GM19468 (cell line): Measurements from ENCODE around the gene SPOP.
"Not testable (repeated sequence)": the region's sequence is repeated elsewhere in the genome, so short reads cannot be mapped to it uniquely, and the experiment has no call there.

Experiments
- ATAC-seq: cut with Tn5 transposase; IDR thresholded peaks from one replicate; pipeline ENCODE4 v1.9.1; 2021; ENCODE audit warnings: mild to moderate bottlenecking, moderate library complexity, moderate number of reproducible peaks; ENCODE audit not compliant: unreplicated experiment; ENCODE audit errors: extremely low read depth

SPOP gene

GRCh38 chr17:49677933-49678847 is at the start of gene SPOP:
Gene SPOP, minus strand, starts transcription at chr17:49678097. Its CDS starts 55,287 bp downstream, at chr17:49622810.
- ATAC-seq, result no peak

DNA sequence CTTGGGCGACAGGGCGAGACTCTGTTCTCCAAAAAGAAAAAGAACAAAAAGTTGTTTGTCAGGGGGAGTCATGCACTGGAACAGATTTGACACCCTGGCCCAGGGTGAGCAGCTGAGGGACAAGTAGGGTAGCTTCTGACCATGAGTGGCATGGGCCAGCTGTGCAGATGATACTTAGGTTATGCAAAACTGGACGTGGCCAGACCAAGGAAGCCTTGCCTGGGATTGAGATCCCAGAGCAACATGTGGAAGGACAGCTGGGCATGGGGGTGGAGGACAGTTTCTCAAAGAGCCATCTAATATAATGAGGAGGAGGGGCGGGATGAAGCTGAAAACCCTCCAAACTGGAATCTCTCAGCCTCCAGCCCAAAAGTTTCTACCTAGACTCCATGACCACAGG is 49.5 kb upstream of the SPOP start:
- no peak for ATAC-seq

DNA sequence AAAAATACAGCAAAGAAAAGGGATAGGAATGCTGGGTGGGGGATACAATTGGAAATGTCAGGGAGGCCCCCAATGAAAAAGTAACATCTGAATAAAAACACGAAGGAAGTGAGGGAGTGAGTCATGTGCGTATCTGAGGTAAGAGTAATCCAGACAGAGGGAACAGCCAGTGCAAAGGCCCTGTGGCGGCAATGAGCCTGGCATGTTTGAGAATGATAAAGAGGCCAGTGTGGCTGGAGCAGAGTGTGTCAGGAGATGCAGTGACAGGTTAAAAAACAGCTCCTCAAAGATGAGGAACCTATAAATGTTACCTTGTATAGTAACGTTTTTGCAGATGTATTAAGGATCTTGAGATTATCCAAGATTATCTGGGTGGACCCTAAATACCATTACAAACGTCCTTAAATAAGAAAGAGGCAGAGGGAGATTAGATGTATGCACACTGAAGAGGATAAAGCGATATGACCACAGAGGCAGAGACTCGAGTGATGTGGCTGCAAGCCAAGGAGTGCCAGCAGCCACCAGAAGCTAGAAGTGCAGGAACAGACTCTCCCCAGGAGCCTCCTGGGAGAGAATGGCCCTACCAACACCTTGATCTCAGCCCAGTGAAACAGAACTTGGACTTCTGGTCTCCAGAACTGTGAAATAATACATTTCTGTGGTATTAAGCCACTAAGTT is 47.7 kb upstream of the SPOP start:
- ATAC-seq, result no peak

- ATAC-seq, result not testable (repeated sequence)
Measured at GRCh38 chr17:49724552-49724951, 46.7 kb upstream of the SPOP start.

DNA sequence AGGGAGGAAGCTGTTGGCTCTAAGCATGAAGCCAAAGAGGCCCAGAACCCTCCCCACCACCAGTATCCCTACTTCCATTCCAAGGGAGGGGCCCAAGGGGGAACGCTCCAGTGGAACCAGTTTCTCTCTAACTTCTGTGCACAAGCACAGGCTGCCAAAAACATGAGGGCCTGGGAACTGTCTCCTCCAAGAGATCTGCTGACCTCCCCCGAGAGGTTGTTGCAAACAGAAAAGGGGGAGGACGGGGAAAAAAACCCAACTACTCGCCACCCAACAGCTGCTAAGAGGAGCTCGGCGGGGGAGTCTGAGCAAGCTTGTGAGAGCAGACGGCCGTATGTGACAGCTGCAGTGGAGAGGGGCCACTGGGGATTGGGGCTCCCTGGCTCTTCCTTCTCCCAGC is 45.5 kb upstream of the SPOP start:
- no peak for ATAC-seq

- no peak for ATAC-seq
Measured at GRCh38 chr17:49722066-49722465, 44.2 kb upstream of the SPOP start.

DNA sequence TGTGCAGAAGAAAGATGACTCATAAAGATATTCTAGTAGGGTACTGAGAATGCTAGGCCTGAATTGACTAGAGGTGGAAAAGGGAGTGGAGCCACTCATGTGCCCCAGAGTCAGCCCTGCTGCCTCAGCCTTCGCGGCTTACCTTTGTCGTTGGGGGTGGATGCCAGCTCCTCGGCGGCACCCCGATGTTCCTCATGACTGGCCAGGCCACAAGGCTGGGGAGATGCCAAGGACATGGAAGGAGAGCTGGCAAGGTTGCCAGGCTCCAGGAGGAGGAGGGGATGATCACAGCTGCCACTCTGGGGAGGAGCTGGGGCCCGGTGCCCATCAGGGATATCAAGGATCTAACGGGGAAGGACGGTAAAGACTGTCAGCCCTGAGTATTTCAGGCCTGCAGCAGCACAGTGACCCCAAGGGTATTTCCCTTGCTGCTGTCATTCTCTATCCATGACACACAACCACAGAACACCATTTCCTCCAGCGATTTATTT is 39.5 kb upstream of the SPOP start:
- no peak for ATAC-seq

DNA sequence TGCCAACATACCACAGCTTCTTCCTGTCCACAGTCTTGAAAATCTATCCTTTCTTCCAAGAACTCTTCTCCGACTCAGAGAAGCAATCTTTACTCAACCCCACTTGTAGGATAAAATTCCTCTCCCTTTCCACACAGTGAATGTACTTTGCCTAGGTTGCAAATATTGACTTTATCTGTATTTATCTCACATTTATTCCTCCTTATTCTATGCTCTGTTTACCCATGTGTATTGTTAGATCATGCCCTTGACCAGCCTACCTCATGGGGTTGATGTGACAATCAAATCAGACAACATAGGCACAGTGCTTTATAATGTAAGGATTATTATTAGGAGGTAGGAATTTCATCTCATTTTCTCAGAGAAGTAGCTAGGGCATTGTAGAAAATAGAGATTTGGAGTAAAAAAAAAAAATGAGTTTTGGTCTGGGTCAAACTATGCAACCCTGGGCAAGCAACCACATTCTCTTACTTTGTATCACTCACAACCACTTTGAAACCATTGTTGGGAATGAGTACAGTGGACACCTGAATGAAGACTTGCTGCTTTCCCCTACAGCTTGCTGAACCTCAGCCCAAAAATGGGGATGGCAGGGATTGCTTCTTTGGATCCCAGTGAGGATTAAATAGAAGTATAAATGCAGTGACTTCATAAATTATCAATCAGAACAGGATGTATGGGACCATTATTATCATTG is 38.9 kb upstream of the SPOP start:
- ATAC-seq, result no peak

DNA sequence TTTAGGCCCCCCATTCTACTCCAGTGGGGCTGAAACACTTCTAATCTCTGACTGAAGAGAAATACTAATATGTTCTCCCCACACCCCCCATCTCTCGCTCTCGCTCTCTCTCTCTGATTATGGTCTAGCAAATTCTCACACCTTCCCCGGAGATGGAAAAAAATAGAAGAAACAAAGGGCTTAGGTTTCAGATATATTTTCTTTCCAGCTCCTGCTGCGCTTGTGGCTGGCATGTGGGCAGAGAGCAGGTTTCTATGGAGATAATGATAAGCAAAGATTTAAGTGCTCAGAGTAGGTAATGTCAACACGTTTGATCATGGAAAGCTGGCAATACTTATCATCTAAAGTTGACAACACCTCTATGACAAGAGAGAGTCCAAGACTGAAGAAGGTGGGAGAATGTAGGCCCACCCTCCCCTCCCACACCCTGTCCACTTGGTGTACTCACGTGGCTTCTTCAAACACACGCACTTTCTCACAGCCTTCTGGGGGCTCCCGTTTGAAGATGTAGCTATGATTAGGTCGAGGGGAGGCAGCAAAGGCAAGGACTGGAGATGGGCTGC is 37.9 kb upstream of the SPOP start:
- ATAC-seq, result no peak

DNA sequence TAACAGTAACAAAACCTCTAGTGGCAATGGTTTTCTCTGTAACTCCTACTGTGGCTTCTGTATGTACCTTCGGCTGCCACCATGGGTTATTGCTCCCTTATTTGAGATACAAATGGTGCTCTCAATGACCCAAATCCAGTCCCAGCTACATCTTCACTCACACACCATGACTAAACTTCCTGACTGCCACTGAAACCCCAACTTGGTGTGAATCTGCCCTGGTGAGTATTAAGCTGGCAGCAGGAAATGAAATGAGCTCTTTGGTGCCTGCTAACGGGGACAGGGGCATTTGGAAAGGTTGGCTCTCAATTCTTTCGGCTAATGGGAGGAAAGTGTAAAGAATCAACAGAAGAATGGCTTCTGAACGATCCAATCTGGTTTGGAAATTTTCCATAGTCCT is 37.3 kb upstream of the SPOP start:
- ATAC-seq, result no peak

DNA sequence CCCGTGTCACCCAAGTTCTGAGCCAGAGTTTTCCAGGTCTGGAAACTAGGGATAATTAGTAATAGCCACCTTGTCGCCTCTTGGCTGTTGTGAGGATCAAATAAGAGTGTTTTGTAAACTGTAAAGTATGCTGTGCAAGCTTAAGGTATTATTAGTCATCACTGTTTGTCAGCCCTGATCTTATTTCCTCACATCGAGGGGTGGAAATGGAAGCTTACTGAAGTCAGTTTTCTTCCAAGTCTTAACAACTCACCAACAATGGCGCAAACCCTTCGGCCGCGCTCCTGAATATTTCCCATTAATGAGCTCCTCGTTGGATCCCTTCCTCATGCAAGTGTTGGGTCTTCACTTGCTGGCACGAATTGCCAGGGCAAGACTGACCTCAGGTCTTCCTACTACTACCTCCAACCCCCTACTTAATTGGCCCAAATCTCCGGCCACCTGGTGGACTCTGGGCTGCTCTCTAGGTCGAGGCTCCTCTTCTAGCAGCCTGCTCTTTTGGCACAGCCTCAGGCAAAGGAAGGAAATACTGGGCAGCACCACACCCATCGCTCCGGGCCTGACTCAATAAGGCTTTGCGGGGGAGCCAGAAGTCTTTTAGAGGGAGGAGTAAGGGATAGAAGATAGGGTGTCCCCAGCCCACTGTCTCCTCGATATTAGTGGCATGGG is 30.8 kb upstream of the SPOP start:
- no peak for ATAC-seq

DNA sequence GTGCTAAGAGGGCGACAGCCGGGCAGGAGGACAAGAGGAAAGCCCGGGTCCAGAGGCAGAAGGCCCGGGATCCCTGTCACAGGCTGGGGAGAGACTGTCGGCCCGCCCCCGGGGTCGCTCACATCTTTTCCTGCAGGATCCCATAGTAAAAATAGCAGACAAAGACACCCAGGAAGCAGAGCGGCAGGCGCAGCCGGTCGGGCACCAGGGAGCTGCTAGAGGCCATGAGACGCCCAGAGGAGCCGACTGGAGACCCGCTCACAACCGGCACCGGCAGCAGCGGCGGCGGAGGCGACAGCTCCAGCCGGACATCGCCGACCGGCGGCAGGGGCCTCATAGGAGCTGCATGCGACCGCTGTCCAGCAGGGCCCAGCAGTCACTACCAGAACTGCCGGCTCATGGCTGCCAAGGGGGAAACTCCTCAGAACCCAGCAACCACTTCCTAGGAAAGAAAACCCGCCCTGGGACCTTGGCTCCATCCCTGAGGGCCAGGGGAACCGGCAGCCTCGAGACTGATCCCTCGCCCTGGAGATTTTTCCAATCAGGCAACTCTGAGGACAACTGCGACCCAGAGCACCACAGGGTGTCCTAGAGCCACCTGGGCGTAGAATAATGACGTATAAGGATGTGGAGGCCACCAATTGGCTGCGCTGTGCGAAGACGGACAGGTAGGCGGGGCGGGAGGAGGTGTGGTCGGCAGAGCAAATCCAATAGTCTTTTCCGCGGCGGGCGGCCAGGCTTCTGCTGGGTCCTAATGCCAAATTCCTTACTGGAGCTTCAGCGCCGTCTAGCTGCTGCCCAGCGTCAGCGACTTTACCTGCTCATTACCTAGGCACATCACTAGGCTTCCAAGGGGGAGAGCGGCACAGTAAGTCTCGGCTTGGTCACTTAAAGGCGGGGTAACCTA is 30.0 kb upstream of the SPOP start, which contains the start of gene SLC35B1:
Gene SLC35B1 (minus strand): TSS at position 357 of the 907 bp plus-strand sequence. CDS start 131 bp downstream, at position 226.
- ATAC-seq, result peak; percentile 75

DNA sequence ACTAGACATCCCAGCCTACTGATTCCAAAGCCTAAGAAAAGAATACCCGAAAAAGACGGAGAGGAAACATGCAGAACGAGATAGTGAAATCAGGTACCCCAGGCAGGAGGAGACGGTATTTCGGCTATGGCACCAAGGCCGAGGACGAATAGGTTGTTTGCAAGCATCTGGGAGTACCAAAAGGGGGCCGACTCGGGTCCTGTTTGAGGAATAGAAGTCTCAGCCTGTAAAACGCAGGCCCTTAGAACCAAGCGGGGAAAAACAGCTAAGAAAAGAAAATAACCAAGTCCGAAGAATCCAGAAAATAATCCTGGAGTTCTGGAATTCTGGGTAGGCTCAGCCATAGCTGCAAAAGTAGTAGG is 29.3 kb upstream of the SPOP start:
- ATAC-seq, result no peak

GRCh38 chr17:49705254-49705653 is 27.4 kb upstream of the SPOP start:
- ATAC-seq, result no peak

GRCh38 chr17:49703557-49704277 is 25.8 kb upstream of the SPOP start:
- ATAC-seq, result no peak

- no peak for ATAC-seq
Measured at GRCh38 chr17:49700960-49701359, 23.1 kb upstream of the SPOP start.

DNA sequence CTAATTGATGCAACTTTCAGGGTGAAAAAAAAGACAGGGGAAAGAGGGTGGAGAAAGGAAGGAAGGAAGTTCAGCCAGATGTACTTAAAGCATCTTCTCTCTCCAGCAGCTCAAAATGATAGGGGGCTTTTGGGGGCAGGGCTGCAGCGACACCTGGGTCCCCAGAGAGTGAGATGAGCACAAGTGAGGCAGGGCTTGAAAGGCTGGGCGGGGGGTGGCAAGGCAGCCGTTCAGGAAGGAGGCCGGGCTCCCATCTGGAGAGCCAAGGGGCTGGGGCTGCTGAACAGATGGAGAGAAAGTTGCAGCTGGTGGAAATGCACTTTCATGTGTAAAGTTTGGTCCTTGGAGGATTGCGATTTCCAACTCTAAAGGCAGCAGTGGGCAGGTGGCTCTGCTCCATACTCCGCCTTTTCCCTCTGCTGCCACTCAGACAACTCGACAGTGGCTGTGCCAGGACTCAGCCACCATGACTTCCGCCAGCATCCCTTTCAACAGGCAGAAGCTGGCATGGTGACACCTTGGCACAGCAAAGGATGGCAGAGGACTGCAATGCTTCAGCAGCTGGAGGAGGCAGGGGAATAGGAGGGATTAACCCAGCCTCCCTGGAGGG is 22.2 kb upstream of the SPOP start:
- ATAC-seq, result no peak

DNA sequence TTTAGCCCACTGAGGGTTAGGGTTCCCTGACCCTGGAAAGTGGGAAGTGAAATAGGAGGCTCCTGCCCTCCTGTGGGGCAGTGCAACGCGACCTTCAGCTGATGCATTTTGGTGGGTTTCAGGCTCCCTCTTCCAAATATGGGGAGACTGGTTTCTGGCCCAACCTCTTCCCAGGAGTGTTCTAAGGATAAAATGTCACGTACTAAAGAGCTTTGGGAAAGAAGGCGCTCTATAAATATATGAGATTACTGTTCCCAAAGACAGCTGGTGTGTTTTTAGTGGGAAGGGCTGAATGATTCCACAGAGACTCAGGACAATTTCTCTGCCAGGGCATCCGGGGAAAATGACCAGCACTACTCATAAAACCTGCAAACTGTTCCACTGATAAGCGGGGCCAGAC is 20.1 kb upstream of the SPOP start:
- ATAC-seq, result no peak
